Activated naive CD4-positive, alpha-beta T cell treated with anti-CD3 and anti-CD28 coated beads, Interleukin-2, amount 50 U/mL, for 72 hours (primary cell): ENCODE measurements around the gene TEAD1. TPM values are rescaled to one million over a fixed set of nuclear protein-coding genes. Genes with fewer than 3 reads are reported as not detected.

ENCODE experiments used
- ATAC-seq, 2 donors: fragments of 150-1000 bp; cut with Tn5 transposase; 2 replicates each; pipeline ENCODE4 v1.10.0; 2021; ENCODE audit warnings: mild to moderate bottlenecking in 2 of 2, moderate library complexity in 2 of 2
- DNase-seq, 2 donors: peaks; one replicate each; pipeline ENCODE4 v3.0.0; 2021 to 2022; ENCODE audit warnings: low spot score in 2 of 2
- H3K27ac Mint-ChIP-seq, 2 donors: one replicate each; pipeline ENCODE4 v1.8.0; 2022; ENCODE audit warnings: mild to moderate bottlenecking in 2 of 2, mixed read lengths in 2 of 2
- H3K36me3 Mint-ChIP-seq, 2 donors: one replicate each; pipeline ENCODE4 v1.8.0; 2022; ENCODE audit warnings: mixed read lengths in 2 of 2
- H3K9me3 Mint-ChIP-seq, 2 donors: one replicate each; pipeline ENCODE4 v1.8.0; 2022; ENCODE audit warnings: mixed read lengths in 2 of 2
- total RNA-seq, 2 donors: library from RNA; stranded (reverse); gene quantifications; one replicate each; pipeline ENCODE4 v1.2.3, GENCODE V29; 2022

Gene TEAD1
- total RNA-seq, 2 donors from 2014 or later: 0.14 to 0.18 TPM

DNA sequence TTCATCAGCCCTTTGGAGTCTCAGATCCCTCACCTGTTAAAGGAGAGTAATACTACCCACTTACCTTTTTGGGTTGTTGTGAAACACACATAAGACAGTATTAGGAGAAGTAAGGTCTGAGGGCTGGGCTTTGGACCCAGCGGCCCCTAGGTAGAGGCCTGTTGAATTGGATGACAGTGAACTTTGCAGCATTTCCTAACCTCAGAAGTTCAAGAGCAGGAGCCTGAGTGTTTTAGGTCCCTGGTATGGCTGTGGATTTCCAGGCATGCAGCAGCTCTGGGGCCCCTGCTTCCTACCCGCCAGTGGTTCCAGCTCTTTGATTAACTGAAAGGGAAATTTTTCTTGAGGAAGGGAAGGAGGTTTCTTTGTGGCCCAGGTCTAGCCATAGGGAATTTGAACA is 58.9 kb downstream of the TEAD1 start:
- Mint-ChIP-seq H3K27ac (no peak overlapping the region), H3K36me3 (no peaks in the 10 kb centered on the region), H3K9me3 (no peaks in the 10 kb centered on the region)
- DNase-seq (no peak), ATAC-seq (no peak)

DNA sequence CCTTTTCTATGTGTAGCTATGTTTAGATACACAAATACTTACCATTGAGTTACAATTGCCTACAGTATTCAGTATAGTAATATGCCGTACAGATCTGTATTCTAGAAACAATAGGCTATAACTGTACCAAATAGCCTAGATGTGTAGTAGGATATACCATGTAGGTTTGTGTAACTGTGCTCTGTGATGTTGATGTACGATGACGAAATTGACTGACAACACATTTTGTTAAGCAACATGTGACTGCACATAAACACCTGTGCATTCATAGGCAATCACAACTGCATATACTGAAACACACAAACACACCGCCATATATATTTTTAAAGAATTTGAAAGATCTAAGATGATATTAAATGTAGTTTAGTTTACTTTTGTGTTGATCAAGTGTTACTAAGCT is 60.4 kb downstream of the TEAD1 start:
- DNase-seq (no peak), ATAC-seq (no peak)
- Mint-ChIP-seq H3K36me3 (no peaks in the 10 kb centered on the region), H3K9me3 (no peaks in the 10 kb centered on the region), H3K27ac (no peak overlapping the region)

DNA sequence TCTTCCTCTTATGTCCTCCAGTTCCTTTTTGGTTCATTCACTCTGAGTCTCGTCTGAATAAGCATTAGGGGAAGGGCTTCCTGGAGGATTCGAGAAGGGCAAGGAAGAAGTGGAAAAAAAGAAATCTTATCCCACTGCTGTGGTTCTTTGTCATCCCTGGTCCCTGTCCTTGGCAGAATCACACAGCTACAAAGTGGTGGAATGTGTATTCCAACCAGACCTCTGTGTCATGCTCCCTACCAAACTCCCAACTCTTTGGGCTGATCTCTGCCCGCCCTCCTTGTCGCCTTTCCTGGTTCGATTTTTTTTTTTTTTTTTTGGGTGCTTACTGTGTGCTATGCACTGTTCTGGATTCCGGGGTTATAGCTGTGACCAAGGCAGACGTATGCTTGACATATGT is 61.0 kb downstream of the TEAD1 start:
- ATAC-seq: no peak

DNA sequence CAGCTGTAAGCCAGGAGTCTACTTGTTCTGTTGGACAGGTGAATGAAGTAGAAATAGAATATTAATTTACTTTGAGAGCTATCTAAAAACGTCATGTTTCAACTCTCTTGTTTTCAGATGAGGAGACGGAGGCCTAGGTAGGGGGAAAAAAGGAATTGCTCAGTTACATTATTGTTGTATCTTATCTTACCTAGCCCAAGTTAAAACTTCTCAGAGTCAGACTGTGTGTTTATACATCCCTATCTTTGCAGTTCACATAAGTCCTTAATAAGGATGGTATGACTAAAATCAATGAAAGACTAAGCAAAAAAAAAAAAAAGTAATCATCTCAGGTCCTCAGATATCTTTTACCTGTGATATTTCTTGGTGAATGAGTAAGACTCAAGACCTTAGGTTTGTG is 62.8 kb downstream of the TEAD1 start:
- no peak for ATAC-seq
- H3K27ac Mint-ChIP-seq: no peak overlapping the region
- H3K36me3 Mint-ChIP-seq: no peaks in the 10 kb centered on the region
- DNase-seq: no peak
- H3K9me3 Mint-ChIP-seq: peaks cover 0 to 5% of the 10 kb centered on the region in 2 donors

More for the DNA sequence above, 61.0 kb downstream of the TEAD1 start:
- H3K36me3 Mint-ChIP-seq: no peaks in the 10 kb centered on the region
- no peak for DNase-seq
- peaks cover 0 to 2% of the 10 kb centered on the region in 2 donors for H3K9me3 Mint-ChIP-seq
- H3K27ac Mint-ChIP-seq: no peak overlapping the region

DNA sequence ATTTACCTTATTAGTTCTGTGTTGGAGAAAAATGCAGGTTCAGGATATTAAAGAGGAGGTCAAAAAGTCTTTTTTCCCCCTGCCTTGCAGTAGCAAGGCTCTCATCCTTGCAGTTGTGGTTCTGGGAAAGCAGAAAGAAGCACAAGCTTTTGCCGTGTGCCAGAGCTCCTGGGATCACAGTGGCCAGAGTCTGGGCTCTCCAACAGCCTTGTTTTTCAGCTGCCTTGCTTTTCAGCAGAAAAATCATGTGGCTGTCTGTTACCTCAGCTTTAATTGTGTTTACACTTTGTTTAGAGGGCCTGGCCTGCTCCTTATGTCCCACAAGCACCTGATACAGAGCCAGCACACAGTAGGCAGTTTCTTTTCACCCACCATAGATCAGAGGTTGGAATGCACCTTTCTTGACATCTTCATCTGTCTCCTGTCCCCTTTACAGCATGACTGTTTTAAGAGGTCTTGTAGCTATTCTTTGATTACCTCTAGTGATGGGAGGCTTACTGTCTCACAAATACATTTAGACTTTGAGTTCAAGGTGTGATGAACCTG is 67.5 kb downstream of the TEAD1 start:
- H3K27ac Mint-ChIP-seq: no peak overlapping the region
- no peak for DNase-seq
- ATAC-seq: no peak
- H3K36me3 Mint-ChIP-seq: no peaks in the 10 kb centered on the region
- H3K9me3 Mint-ChIP-seq: peaks cover 0 to 5% of the 10 kb centered on the region in 2 donors

DNA sequence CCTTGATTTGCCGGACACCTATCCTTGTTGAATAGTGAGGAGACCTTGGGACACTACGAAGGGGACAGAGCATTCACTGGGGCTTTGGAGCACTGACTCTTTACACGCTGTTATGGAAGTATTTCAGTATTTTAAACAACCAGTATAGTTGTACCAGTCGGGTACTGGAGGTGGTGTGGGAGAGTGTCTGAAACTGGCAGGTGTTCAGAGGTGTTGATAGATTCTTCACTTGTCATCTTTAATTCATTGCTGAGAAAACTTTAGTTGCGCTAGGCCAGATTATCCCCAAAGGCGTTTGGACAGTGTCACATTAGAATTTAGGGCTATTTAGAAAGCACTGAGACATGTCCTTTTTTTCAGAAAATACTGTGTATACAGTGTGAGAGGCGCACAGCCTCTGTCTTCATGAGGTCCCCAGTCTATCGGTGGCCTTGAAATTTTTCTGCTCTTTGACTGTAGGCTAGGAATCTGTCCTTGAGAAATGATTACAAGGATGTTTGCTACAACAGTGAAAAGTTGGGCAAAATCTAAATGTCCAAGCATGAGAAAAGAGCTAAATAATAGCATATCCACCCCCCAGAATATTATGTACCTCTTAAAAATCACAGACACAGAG is 69.7 kb downstream of the TEAD1 start:
- no peaks in the 10 kb centered on the region for H3K36me3 Mint-ChIP-seq
- H3K9me3 Mint-ChIP-seq: peaks cover 0 to 5% of the 10 kb centered on the region in 2 donors
- DNase-seq (no peak), ATAC-seq (no peak)
- no peak overlapping the region for H3K27ac Mint-ChIP-seq

DNA sequence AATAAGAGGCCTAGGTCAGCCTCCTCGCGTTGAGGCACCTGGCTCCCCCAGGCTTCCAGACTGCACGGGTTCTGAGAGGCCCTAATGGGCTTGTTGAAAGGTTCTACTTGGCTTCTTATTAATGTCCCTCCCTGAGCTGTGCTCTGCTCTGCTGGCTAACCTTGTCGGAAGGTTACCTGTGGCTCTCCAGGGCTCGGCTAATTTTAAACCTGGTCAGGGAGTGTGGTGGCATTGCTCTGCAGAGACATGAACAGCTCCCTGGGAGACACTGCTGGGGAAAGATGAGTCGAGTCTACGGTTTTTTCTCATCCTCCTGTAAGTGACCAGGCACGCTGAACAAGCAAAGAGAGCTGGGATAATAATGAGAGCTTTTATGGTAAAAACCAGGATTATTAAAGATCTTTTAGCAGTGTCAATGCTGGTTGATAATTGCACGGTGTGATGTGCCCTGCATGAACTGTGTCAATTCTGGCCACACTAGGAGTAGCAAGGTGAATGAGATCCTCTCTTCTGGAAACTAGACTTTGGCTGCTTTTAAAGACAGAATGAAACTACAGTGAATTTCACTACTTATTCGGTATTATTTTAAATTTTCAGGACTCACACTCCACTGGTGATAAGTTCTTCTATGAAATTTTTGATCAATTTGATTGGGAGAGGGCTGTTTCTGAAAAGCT is 70.7 kb downstream of the TEAD1 start:
- Mint-ChIP-seq H3K36me3 (no peaks in the 10 kb centered on the region), H3K27ac (no peak overlapping the region), H3K9me3 (peaks cover 0 to 5% of the 10 kb centered on the region in 2 donors)
- DNase-seq: no peak
- no peak for ATAC-seq

DNA sequence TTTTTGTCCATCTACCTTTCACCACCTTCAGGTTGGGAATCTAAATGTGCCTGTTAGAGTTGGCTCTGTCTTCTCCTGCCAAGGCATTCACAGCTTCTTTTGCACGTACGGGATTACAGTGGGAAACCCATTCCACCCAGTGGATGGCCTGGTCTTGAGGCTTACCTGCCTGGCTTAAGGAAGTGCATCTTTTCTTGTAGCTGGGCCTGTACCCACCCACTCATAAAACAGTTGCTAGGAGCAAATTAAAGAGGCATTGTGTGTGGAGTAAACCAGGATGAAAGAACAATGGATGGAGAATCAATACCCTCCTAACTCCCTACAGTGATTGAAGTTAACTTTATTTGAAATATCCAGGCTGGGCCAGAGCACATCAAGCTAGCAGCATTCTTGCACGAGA is 71.6 kb downstream of the TEAD1 start:
- no peak for DNase-seq
- Mint-ChIP-seq H3K9me3 (no peaks in the 10 kb centered on the region), H3K27ac (no peak overlapping the region), H3K36me3 (no peaks in the 10 kb centered on the region)
- ATAC-seq: no peak

DNA sequence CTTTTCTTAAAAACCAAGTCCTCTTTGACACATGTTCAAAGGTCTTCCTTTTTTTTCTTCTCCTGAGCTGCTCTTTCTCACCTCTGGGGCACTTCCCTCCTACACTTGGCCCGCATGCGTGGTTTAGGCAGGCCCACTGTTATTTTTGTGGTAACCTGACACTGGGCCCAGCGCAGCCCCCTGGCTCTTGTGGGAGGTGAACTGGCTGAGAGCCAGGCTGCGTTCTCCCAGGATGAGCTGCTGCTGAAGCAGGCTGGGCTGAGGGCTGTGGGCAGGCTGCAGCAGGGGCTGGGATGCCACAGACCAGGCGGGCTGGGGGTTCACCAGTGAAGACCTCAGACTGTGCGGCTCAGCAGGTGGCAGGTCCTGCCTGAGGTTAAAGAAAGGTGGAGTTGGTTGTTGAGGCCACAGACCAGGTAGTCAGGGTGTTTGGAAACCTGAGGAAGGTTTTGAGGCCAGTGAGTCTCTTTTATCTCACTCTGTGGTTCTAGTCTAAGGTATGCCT is 72.4 kb downstream of the TEAD1 start:
- no peak overlapping the region for H3K27ac Mint-ChIP-seq
- no peak for DNase-seq
- no peaks in the 10 kb centered on the region for H3K36me3 Mint-ChIP-seq
- no peaks in the 10 kb centered on the region for H3K9me3 Mint-ChIP-seq
- no peak for ATAC-seq

DNA sequence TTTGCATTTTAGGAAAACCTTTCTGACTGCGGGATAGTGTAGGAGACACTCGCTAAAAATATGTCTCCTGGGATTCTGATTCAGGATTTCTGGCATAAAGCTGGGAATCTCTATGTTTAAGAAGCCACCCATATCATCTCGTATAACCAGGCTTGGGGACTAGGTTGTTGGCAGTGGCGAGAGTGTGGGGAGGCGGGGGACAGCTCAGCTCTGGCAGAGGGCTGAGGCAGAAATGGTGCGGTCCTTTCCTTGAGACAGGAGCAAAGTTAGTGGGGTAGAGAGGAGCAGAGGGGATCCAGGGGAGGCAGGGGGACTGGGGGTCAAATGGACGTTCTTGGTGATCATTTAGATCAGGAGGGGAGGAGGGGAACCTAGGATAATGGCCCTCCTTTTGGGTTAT is 74.3 kb downstream of the TEAD1 start:
- Mint-ChIP-seq H3K36me3 (no peaks in the 10 kb centered on the region), H3K9me3 (no peaks in the 10 kb centered on the region), H3K27ac (no peak overlapping the region)
- no peak for DNase-seq
- no peak for ATAC-seq

DNA sequence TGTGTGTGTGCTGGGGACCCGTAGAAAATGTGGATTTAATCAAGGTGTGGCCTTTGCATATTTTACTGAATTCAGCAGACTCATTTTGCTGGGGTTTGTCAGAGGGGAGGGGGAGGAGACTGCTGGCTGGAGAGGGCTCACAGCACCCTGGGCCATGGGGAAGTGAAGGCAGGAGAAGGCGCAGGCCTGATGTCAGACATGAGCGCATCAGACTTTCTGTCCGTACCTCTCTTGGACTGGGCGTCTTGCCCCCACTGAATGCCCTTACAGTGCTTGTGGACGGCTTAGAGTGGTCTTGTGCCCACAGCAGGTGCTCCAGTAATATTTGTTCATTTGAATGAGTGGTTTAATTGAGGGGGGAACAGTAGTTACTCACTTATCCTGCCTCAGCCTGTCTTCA is 75.2 kb downstream of the TEAD1 start:
- DNase-seq: no peak
- Mint-ChIP-seq H3K9me3 (no peaks in the 10 kb centered on the region), H3K36me3 (no peaks in the 10 kb centered on the region), H3K27ac (no peak overlapping the region)
- no peak for ATAC-seq

DNA sequence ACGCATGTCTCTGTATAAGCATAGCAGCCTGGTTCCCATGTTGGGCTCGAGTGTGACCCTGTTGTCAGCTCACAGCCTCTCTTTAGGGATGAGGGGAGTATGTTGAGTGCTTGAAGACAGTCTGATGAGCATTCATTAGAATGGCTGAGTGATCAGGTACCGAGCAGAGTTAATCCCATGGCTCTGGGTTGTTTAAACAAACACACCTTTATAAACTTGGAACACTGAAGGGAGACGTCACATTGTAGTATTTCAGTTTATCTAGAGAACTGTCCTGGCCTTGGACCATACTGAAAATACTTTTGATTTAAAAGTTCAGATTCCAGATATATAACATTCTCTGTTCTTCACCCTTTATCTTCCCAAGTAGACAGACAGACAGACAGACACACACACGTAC is 76.0 kb downstream of the TEAD1 start:
- H3K9me3 Mint-ChIP-seq: no peaks in the 10 kb centered on the region
- no peak overlapping the region for H3K27ac Mint-ChIP-seq
- no peak for ATAC-seq
- no peak for DNase-seq
- no peaks in the 10 kb centered on the region for H3K36me3 Mint-ChIP-seq

DNA sequence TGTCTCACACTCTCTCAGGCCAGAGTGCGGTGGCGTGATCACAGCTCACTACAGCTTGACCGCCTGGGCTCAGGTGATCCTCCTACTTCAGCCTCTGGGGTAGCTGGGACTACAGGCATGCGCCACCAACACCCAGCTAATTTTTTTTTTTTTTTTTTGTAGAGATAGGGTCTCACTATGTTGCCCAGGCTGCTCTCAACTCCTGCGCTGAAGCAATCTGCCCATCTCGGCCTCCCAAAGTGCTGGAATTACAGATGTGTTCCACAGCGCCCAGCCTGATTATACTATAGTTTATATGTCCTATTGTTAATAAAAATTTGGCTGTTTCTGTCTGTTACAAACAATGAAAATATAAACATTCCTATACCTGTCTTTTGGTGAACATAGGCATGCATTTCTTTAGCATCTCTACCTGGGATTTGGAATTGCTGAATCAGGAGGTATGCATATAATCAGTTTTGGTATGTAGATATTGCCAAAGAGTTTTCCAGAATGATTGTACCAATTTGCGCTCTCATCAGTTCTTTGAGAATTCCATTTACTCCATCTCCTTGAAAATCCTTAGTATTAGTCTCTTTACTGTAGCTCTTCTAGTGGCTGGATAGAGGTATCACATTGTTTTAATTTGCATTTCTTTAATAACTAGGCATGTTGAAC is 78.8 kb downstream of the TEAD1 start:
- no peak for ATAC-seq

DNA sequence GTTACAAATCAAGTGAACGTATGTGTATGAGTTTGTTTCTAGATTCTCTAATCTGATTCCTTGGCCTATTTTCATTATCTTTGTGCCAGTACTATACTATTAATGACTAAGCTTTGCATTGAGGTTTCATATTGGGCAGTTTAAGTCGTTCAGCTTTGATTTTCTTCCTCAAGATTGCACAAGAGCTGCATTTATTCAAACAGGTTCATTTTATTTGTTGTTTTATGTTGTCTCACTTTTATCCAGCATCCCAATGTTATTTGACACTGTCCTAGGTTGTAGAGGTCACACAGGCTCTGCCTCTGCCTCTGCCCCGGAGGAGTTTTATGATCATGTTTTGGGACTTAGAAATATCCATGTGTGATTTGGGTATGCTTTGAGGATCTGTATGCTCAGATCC is 79.8 kb downstream of the TEAD1 start:
- no peaks in the 10 kb centered on the region for H3K36me3 Mint-ChIP-seq
- no peak overlapping the region for H3K27ac Mint-ChIP-seq
- no peak for DNase-seq
- no peaks in the 10 kb centered on the region for H3K9me3 Mint-ChIP-seq
- no peak for ATAC-seq

More for the DNA sequence above, 78.8 kb downstream of the TEAD1 start:
- Mint-ChIP-seq H3K9me3 (no peaks in the 10 kb centered on the region), H3K36me3 (no peaks in the 10 kb centered on the region), H3K27ac (no peak overlapping the region)
- DNase-seq: no peak

DNA sequence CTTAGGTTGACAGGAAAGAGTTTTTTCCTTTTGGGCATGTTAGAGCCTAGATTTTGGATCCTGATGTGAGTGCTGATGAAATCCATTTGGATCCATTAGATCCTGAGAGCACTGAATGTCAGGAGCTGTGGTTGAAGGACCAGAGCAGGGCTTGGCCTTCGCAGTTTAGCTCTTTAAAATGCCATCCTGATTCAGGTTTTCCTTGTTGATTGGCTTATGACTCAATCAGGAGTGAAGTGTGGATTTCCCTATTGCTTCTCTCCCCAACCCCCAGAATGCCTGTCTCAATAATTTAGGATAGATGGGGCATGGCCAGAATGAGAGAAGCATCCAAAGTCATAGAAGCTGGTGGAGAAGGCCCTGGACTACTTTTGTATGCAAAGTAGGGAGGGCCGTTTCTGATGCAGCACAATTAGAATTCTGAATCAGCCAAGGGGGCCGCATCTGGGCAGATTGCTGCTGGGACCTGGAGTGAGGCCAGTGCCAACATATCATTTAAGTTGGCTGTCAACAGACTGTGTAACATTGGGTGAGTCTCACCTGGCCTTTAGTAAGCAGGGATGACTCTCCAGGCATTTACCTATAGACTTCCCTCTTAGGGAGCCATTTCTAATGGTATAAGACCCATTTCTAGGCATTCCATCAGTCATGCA is 80.5 kb downstream of the TEAD1 start:
- ATAC-seq (no peak), DNase-seq (no peak)
- Mint-ChIP-seq H3K27ac (no peak overlapping the region), H3K9me3 (no peaks in the 10 kb centered on the region), H3K36me3 (no peaks in the 10 kb centered on the region)

DNA sequence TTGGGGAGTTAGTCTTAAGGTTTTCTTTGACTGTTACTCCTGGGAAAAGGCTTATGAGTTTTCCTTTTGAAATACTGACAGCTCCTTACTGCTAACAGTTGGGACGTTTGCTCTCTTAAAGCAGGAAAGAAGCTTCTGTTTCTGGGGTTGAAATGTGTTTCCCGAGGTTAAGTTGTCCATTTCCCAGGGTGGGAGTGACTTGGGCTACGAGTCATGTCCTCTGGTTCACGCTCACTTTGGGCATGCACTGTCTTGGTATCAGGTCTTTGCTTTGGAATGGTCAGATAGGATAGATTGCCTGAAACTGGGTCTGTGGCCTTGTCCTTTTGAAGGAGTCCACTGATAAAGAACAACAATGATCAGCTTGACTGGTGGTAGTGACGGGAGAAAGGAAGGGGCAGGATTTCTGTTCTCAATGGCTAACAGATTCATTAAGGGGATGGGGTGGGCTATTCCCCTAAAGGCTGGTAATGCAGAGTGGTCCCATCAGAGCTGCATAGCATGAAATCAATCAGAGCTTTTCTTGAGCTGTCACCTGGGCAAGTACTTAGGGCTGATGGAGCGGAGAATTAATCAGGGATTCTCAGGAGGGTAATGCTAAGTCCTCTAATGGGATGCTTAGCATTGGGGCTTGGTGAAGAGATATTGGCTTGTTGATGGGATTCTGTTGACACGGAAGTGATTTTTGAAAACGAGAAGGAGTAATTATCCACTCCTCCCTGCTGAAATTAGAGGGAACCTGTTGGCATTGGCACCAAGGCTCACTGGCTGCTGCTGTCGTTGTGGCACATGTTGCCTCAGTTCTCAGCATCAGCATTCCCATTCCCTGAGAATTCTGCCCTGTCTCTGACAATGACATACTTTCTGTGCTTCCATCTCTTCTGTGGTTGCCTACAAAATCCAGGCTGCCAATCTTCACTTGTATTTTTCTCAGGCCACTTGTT is 81.6 kb downstream of the TEAD1 start:
- no peaks in the 10 kb centered on the region for H3K9me3 Mint-ChIP-seq
- ATAC-seq: no peak

More for the DNA sequence above, 81.6 kb downstream of the TEAD1 start:
- DNase-seq: no peak
- no peak overlapping the region for H3K27ac Mint-ChIP-seq
- no peaks in the 10 kb centered on the region for H3K36me3 Mint-ChIP-seq
